GM21528 (cell line): ENCODE data around the gene PTPRD.

Experiments
- ATAC-seq: cut with Tn5 transposase; IDR thresholded peaks from one replicate; pipeline ENCODE4 v1.9.1; 2021; ENCODE audit warnings: mild to moderate bottlenecking, moderate library complexity; ENCODE audit not compliant: unreplicated experiment, low FRiP score

PTPRD gene

DNA sequence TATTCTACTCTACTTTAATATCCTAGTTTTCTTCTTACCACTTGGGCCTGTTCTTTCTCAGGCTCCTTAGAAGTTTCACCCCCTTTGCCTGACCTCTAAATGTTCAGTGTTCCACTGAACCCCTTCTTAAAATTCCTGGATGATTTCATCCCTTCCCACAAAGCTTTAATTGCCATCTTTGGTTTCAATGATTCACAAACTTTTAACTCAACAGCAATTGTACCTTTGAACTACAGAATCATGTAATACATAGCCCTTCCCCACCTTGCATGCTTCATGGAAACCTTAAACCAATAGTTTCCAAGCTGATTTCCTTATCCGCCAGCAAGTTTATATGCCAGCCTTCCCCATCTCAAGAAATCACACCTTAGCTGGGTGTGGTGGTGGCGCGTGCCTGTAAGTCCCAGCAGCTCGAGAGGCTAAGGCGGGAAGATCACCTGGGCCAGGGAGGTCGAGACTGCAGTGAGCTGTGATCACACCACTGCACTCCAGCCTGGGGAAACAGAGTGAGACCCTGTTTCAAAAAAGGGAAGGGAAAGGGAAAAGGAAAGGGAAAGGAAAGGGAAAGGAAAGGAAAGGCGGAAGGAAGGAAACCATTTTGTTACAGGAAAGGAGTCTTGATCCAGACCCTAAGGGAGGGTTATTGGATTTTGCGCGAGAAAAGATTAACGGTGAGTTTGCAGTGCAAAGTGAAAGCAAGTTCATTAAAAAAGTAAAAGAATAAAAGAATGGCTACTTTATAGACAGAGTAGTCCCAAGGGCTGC lies 1789.5 kb downstream of the PTPRD start:
- no peak for ATAC-seq

DNA sequence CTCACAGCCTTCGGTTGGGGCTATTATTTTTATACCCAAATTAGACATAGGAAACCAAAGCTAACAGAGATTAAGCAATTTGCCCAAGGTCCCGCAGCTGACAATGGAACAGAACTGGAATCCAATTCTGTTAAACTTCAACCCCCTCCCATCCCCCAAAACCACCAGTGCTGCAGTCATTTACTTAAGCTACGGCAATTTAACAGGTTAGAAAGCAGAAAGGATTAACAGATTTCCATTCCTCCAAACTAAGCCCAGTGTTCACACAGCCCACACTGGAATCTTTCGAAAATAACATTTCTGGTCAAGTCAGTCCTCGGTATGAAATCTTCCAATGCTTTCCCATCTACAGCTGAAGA lies 1790.2 kb downstream of the PTPRD start:
- no peak for ATAC-seq

DNA sequence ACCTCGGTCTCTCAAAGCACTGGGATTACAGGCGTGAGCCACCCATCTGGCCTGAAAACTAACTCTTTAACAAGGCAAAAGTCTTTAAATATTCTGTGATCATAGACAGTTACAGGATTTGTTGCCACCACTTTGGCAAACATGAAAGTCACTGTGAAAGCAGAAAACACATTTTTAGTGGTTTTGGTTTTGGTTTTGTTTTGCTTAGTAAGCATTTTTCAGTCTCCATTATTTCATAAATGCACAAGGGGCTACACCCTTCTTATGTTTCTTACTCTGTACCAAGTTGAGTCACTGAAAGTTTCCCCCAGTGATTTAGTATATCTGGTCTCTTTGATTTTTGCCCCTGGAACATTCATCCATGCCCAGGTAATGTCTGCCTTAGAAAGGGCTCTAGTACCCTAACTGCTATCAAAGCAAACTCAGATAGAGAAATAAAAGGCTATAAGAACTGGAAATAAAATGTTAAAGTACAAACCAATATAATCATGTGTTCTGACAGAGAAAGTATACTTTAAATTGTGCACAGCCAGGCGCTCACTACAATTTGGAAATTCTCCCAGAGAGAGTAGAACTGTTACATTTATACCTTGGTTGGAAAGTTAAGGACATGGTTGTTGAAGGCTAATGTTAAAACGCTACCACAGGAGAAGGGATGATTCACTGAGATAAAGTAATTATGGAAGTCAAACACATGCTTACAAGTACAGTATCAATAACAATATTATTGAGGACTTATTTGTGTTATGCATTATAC lies 1790.7 kb downstream of the PTPRD start:
- ATAC-seq: no peak

DNA sequence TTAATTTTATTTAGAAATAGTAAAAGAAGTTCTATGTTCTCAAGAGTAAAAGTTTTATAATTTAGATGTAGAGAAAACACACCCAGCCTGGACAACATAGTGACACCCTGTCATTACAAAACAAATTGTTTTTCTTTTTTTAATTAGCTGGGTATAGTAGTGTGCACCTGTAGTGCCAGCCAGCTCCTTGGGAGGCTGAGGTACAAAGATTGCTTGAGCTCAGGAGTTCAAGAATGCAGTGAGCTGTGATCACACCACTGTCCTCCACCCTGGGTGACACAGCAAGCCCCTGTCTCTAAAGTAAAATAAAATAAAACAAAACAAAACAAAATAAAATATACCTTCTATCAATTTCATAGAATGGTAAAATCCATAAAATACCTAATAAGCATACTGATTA lies 1795.5 kb downstream of the PTPRD start:
- ATAC-seq: no peak

DNA sequence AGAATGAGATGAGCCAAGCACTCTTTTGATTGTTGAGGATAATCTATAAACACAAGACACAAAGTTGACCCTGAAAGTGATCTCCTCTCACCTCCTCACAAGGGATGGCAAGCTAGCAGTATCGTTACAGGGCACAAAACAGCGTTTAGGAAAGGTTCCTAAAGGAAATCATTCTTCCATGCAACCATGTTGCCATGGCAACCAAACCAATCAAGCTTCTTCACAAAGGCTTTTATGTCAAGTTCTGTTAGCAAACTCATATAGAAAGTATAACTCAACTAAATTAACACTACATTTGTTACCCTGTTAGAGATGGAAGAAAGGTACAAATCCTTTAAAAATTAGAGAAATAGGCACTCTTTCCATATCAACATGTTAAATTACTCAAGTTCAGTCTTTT lies 1796.4 kb downstream of the PTPRD start:
- no peak for ATAC-seq

DNA sequence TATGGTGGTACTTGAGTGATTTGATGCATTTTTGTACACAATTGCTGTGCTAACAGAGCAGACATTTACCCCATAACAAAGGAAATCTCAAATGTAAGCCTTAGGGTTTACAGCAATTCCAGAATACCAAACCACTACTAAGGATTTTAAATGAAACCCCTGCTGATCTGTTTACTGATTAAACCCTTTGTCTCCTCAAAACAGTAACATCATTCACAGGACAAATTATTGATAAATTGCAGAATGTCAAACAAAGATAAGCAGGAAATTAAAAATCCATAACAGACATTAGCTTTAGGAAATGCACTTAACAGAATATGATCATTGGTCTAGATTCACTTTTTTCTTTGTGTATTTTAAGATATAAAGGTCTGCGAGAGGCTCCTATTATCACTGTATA lies 1796.9 kb downstream of the PTPRD start:
- no peak for ATAC-seq

DNA sequence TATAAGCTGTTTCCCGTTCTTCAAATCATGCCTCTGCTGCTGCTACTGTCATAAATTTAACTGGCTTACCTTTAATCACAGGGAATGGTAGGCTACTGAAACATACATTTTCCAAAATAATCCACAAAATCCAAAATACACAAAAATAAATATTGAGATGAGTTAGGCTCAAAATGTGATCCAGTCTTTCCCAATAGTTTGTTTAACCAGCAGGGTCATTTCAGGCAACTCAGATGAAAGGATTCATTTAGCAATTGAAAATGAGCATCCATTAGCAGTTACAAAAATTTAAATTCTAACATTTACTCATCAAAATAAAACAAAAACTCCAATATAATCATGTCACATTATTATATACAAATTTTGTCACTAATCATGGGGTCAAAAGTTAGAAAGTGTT lies 1797.6 kb downstream of the PTPRD start:
- ATAC-seq: no peak

DNA sequence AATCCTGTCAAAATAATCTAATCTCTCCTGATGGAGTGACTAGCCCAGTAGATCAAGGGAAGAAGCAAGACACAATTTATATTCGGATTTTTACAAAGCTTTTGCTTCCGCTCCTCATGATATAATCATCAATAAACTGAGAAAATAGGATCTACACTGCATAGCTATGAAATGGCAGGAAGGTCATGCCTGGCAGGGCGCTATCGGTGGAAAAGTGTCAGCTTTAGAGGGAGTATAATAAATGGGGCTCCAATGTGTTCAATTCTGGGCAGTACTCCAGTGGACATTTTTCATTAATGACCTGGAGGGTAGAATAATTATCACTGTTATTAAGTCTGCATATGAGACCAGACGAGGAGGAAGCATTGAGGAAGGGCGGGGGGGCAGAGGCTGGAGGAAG lies 1799.9 kb downstream of the PTPRD start:
- no peak for ATAC-seq

DNA sequence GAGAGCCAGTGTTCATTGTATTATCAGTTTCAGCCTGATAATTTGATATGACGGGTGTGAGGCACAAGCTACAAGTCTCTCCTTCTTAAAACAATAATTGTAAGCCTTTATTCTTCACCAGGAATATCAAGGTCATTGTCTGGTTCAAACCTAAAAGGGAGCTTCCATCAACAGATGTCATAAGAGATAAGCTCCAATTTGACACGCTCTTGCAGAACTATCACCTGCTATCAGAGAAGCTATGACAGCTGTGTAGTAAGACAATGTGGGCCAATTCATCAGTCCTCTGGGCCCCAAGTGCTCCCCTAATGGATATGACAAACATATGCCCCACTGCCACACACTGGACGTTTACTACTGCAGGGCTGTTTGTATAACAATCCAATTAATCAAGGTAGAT lies 1803.1 kb downstream of the PTPRD start:
- no peak for ATAC-seq

DNA sequence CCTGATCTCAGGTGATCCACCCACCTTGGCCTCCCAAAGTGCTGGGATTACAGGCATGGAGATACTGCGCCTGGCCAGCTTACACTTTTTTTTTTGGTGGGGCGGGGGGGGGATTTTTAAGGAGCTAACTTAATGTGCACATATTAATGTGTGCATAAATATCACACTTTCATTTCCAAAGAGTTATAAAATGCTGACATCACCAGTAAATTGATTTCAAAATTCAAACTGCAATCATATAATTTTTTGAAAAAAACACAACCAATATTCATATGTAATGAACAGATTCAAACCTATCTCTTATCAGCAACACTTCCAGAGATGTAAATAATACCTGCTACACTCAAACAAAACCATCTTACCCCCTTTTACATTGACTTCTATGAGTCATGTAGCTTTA lies 1806.7 kb downstream of the PTPRD start:
- ATAC-seq: no peak

DNA sequence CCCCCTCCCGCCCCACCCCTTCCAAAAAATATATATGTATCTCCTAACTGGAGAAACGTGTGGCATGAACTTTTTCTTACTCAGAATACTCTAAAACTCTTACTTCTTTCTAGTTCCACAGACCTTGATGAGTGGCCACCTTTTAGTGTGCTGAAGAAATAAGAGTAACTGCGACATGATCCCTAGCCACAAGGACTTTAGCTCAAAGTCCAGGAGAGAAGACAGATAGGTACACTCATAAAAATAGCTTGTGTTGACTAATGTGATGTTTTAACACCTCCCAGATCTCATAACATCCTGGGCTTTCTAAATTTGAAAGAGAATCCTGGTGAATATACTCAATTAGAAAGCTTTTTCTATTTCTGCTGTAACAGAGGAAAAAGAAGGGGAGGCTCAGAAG lies 1808.2 kb downstream of the PTPRD start:
- no peak for ATAC-seq

DNA sequence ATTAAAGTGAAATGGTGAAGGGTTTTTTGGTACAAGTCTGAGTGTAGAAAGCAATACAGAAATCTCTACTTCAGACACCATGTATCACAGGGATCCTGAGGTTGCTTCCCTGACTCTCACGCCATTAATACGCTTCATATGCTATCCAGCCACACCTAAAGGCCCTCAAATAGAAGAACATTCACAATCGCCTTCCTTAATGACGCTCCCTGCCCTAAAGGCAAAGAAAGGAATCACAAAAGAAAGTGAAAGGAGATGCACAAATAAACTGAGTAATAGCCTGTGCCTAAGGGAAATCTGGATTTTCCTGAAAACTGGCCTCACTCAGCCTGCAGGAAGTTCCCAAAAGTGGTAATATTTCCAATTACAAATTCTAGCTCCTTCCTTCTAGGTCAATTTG lies 1810.6 kb downstream of the PTPRD start:
- ATAC-seq: no peak

DNA sequence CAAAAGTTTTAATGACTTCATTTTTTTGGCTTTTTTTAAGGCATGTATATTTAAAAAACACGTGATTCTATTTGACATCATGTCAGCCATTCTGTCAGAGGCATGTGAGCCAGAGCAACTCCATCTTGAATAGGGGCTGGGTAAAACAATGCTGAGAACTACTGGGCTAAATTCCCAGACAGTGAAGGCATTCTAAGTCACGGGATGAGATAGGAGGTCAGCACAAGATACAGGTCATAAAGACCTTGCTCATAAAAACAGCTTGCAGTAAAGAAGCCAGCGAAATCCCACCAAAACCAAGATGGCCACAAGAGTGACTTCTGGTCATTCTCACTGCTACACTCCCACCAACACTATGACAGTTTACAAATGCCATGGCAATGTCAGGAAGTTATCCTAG lies 1812.6 kb downstream of the PTPRD start:
- no peak for ATAC-seq

DNA sequence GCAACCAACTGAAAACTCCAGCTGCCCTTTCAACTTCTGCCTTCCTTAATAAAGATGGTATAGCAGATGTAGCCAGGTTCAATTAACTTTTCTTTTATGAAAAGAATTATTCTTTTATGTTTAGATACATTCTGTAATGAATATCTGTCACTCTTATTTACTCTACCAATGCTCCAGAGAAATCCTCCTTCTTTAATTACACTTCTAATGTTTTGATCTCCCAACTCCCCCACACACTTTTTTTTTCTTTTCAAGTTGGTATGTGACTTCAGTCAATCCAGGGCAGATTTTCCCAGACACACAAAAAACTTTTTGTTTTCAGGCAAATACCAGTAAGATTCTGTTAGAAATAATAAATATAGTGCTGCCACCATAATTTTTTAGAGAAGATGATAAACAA lies 1813.2 kb downstream of the PTPRD start:
- no peak for ATAC-seq

DNA sequence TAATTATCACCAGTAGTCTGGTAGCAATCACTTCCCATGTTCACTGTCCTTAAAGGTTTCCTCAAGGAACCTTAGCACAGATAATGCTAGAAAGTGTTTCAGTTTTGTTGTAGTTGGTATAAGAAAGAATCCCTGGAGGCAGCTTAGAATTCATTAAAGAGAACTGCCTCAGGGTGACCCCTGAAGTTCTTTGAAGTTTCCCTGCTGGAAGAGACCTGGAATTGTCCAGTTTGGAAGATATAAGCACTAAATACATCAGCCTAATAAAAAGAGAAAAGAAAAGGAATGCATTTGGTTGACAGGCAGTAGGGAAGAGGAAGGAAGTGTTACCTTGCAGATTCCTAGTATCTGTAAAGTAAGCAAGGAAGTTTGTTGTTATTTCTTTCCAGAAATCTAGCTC lies 1813.6 kb downstream of the PTPRD start:
- no peak for ATAC-seq

DNA sequence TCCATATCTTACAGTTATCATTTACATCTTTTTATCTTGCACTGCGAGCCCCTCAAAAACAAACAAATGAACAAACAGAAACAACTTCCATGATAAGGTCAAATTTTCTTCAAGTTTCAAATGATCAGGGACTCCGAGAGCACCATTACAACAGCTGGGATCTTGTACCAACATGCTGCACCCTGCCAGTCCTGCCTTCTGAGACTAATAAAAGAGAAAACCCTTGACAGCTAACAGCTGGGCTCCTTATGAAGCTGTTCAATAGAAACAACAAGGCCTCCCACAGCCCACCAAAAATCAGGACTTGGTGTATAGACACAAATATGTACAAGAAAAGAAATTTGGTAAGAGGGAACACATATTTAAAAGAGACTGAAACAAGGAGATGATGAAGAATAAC lies 1828.0 kb downstream of the PTPRD start:
- no peak for ATAC-seq

DNA sequence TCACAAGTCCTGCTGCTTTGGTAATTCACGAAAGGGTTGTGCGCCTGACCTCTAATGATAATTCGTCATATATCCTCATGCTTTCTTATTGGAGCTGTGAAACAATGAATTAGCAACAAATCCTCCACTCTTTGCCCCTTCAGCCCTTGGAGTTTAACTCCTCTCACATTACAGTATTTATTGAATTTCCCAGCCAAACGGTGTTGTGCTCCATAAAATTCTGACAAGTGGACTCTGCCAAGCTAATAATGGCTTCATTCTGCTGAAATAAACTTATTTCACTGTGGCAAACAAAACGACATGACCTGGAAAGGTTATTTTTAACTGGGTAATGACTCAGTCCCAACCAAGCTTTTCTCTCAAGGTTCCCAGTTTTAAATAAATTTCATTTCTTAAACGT lies 1828.9 kb downstream of the PTPRD start:
- no peak for ATAC-seq

DNA sequence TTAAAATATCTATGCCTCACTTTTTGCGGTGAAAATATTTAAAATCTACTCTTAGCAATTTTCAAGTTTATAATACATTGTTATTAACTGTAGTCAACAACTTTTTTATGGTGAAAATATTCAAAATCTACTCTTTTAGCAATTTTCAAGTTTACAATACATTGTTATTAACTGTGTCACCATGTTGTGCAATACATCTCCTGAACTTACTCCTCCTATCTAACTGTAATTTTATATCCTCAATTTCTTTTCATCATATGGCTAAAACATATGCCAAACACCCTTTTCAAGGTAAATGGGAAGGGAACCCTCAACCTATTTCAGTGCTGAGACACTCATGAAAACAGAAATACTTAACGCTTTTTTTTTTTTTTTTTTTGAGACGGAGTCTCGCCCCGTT lies 1830.6 kb downstream of the PTPRD start:
- ATAC-seq: no peak

DNA sequence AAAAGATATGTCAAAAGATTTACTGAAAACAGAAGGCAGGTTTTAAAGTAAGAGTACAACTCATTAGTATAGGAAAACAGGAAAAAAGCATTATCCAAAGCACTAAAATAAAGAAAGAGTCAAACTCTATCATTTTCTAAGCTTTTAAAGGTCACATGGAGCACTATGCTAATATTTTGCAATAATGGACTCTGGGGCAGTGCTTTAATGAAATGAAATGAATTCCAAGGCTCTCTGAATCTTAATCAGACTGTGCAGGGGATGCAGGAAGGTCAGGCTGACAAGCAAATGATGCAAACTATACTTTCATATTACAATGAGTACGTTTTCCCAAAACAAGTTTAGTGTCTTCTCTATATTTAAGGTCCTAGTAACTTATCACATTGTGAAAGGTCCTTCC lies 1831.3 kb downstream of the PTPRD start:
- no peak for ATAC-seq

DNA sequence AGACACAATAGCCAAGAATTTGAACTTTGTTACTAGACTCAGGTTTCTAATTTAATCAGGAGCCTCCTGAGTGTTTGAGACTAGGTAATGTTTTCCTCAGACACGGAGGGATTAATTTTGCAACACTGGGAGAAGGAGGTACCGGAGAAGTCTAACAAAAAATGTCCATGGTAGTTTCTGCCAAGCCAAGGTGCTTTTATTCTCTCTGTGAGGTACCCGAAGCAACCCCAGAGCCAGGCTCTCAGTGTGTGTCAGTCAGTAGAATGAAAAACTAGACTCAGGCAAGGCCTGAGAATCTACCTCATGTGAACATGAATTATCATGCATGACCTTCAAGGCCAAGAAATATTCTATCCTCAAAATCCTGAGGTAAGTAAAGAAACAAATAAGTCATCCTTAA lies 1832.4 kb downstream of the PTPRD start:
- ATAC-seq: no peak

DNA sequence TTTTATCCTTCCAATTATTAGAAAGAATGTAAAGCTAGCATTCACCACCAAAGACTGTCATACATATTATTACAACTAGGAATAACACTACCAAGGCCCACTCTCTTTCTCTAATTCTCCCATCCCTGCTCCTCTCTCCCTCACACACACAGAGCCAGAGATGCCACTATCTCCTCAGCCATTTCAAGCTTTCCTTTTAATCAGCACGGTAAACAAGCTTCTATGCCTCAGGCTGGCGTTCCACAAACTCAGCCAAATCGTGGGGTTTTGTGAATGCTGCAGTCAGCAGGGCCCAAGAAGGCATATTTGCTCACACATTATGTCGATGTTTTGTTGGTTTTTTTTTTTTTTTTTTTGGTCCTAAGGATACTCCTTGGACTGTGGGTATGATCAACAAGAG lies 1833.3 kb downstream of the PTPRD start:
- ATAC-seq: no peak

DNA sequence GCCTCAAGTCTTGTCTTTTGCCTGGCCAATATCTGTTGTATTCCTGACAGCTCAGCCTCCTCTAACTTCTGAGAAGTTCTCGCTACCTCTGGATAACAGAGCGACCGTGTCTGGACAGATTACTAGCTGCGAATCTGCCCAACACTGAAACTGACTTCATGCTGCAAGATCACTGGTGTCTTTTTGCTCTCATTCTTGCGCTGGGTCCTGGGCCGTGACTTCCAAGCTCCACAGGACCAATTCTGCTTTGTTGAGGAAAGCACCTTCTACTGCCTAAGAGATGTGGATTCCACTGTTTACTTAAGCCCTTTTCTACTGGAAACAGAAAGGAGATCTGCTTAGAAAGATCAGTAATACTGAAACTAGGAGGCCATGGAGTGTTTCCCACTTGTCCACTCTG lies 1834.4 kb downstream of the PTPRD start:
- no peak for ATAC-seq
